Astrocyte (in vitro differentiated cells and primary cell): ENCODE data around the gene FOXD4L1. TPM values are rescaled to one million over a fixed set of nuclear protein-coding genes. Genes with fewer than 3 reads are reported as not detected.
"Not testable (repeated sequence)": the region's sequence is repeated elsewhere in the genome, so short reads cannot be mapped to it uniquely, and the experiment has no call there.

Experiments used
- DNase-seq: peaks from one replicate; pipeline ENCODE4 v3.0.0-alpha.2; 2010; ENCODE audit warnings: low read depth
- FAIRE-seq: peaks from 2 replicates; lab custom pipeline; 2011; peaks lifted over from hg19 to GRCh38; lab: Jason Lieb, UNC
- H2AFZ ChIP-seq: 2 replicates; pipeline ENCODE4 v1.6.0; 2012; ENCODE audit warnings: low read depth, low read length, inconsistent platforms
- H3K27ac ChIP-seq: 2 replicates; pipeline ENCODE4 v1.5.1; 2011; ENCODE audit warnings: low read depth, low read length, inconsistent platforms
- H3K27me3 ChIP-seq: 2 replicates; pipeline ENCODE4 v1.6.0; 2011; ENCODE audit warnings: low read length, inconsistent platforms; ENCODE audit not compliant: insufficient read depth
- H3K36me3 ChIP-seq: 2 replicates; pipeline ENCODE4 v1.5.1; 2011; ENCODE audit warnings: low read length, inconsistent platforms; ENCODE audit not compliant: insufficient read depth
- H3K4me1 ChIP-seq: 2 replicates; pipeline ENCODE4 v1.5.1; 2011; ENCODE audit warnings: low read length, inconsistent platforms; ENCODE audit not compliant: insufficient read depth
- H3K4me2 ChIP-seq: 2 replicates; pipeline ENCODE4 v1.6.0; 2012; ENCODE audit warnings: low read length, inconsistent platforms
- H3K4me3 ChIP-seq: 2 replicates; pipeline ENCODE4 v1.5.1; 2011; ENCODE audit warnings: low read depth, mild to moderate bottlenecking, low read length, inconsistent platforms; ENCODE audit not compliant: insufficient read depth
- H3K79me2 ChIP-seq: 2 replicates; pipeline ENCODE4 v1.6.0; 2012; ENCODE audit warnings: mild to moderate bottlenecking, low read length, inconsistent platforms; ENCODE audit not compliant: insufficient read depth
- H3K9ac ChIP-seq: 2 replicates; pipeline ENCODE4 v1.6.0; 2012; ENCODE audit warnings: mild to moderate bottlenecking, low read length, inconsistent platforms
- H3K9me3 ChIP-seq: 2 replicates; pipeline ENCODE4 v1.5.1; 2012; ENCODE audit warnings: low read depth, mild to moderate bottlenecking, low read length, inconsistent platforms; ENCODE audit not compliant: insufficient read depth
- H4K20me1 ChIP-seq: 2 replicates; pipeline ENCODE4 v1.6.0; 2012; ENCODE audit warnings: low read length, inconsistent platforms; ENCODE audit not compliant: insufficient read depth
- H3K27ac Mint-ChIP-seq: one replicate; pipeline ENCODE4 v1.8.0; 2021; ENCODE audit warnings: mild to moderate bottlenecking, mixed read lengths; ENCODE audit not compliant: unreplicated experiment
- H3K27me3 Mint-ChIP-seq: one replicate; pipeline ENCODE4 v1.8.0; 2021; ENCODE audit warnings: low read depth, mixed read lengths; ENCODE audit not compliant: unreplicated experiment
- H3K36me3 Mint-ChIP-seq: one replicate; pipeline ENCODE4 v1.8.0; 2021; ENCODE audit warnings: low read depth, mixed read lengths; ENCODE audit not compliant: unreplicated experiment
- H3K4me1 Mint-ChIP-seq: one replicate; pipeline ENCODE4 v1.8.0; 2021; ENCODE audit warnings: low read depth, mixed read lengths; ENCODE audit not compliant: unreplicated experiment
- H3K4me3 Mint-ChIP-seq: one replicate; pipeline ENCODE4 v1.8.0; 2021; ENCODE audit warnings: mild to moderate bottlenecking, moderate library complexity, mixed read lengths; ENCODE audit not compliant: unreplicated experiment
- H3K9me3 Mint-ChIP-seq: one replicate; pipeline ENCODE4 v1.8.0; 2021; ENCODE audit warnings: mild to moderate bottlenecking, mixed read lengths; ENCODE audit not compliant: unreplicated experiment
- EZH2 ChIP-seq: IDR thresholded peaks from 2 replicates; pipeline ENCODE4 v1.6.1; 2012; ENCODE audit warnings: mild to moderate bottlenecking, low read length, inconsistent platforms; ENCODE audit not compliant: insufficient read depth
- total RNA-seq: library from RNA; stranded (reverse); gene quantifications from 2 replicates; pipeline ENCODE4 v1.2.1, GENCODE V29; 2021

Gene FOXD4L1
- total RNA-seq, 1 donor from 2014 or later, result not detected

GRCh38 chr2:113540834-113541203, 42.4 kb downstream of the FOXD4L1 start:
- H3K4me2 ChIP-seq, H3K36me3 Mint-ChIP-seq, H3K9ac ChIP-seq, DNase-seq, FAIRE-seq, H3K36me3 ChIP-seq, H3K79me2 ChIP-seq, H3K27ac ChIP-seq, H2AFZ ChIP-seq, H3K4me3 ChIP-seq, H3K4me1 Mint-ChIP-seq, H3K4me1 ChIP-seq, H3K27ac Mint-ChIP-seq, H4K20me1 ChIP-seq, H3K9me3 Mint-ChIP-seq, H3K9me3 ChIP-seq, H3K27me3 ChIP-seq: not testable (repeated sequence)
- peak overlapping the region; percentile 75 for H3K4me3 Mint-ChIP-seq
- peaks cover 13% of the 10 kb centered on the region for H3K27me3 Mint-ChIP-seq

- not testable (repeated sequence) for H3K4me1 Mint-ChIP-seq, FAIRE-seq, H3K27me3 ChIP-seq, H3K27ac Mint-ChIP-seq, H3K9me3 ChIP-seq, H3K36me3 ChIP-seq, H4K20me1 ChIP-seq, H3K27ac ChIP-seq, H3K9ac ChIP-seq, H3K36me3 Mint-ChIP-seq, H3K4me1 ChIP-seq, H3K9me3 Mint-ChIP-seq, H3K79me2 ChIP-seq
- H3K4me2 ChIP-seq, result peak overlapping the region; percentile 84
- peak overlapping the region; percentile 75 for H3K4me3 Mint-ChIP-seq
- H2AFZ ChIP-seq, result peak overlapping the region; percentile 41
- DNase-seq, result peak; percentile 4
- H3K4me3 ChIP-seq, result peak overlapping the region; percentile 41
- peaks cover 13% of the 10 kb centered on the region for H3K27me3 Mint-ChIP-seq
These were observed 42.9 kb downstream of the FOXD4L1 start for GRCh38 chr2:113541204-113541975.

- FAIRE-seq, result not testable (repeated sequence)
- peak; percentile 56 for TF ChIP-seq EZH2
These were observed 43.6 kb downstream of the FOXD4L1 start for GRCh38 chr2:113541976-113542485.

GRCh38 chr2:113542529-113542928, 44.1 kb downstream of the FOXD4L1 start:
- H3K4me1 ChIP-seq, H3K4me1 Mint-ChIP-seq, H3K9me3 Mint-ChIP-seq, H4K20me1 ChIP-seq, H3K4me3 ChIP-seq, H3K36me3 ChIP-seq, H3K9me3 ChIP-seq, H2AFZ ChIP-seq, FAIRE-seq, DNase-seq, H3K27ac Mint-ChIP-seq, H3K27ac ChIP-seq, H3K4me2 ChIP-seq, H3K79me2 ChIP-seq, H3K36me3 Mint-ChIP-seq, H3K27me3 ChIP-seq, H3K9ac ChIP-seq: not testable (repeated sequence)
- H3K4me3 Mint-ChIP-seq, result peak overlapping the region; percentile 71
- peaks cover 13% of the 10 kb centered on the region for H3K27me3 Mint-ChIP-seq

More at GRCh38 chr2:113541976-113542485, 43.6 kb downstream of the FOXD4L1 start:
- H3K27ac ChIP-seq, DNase-seq, H2AFZ ChIP-seq, H3K4me1 ChIP-seq, H3K4me3 Mint-ChIP-seq, H3K27me3 ChIP-seq, H3K27ac Mint-ChIP-seq, H3K4me1 Mint-ChIP-seq, H3K4me3 ChIP-seq, H3K36me3 Mint-ChIP-seq, H3K9ac ChIP-seq, H3K36me3 ChIP-seq, H3K79me2 ChIP-seq, H3K9me3 Mint-ChIP-seq, H4K20me1 ChIP-seq, H3K9me3 ChIP-seq: not testable (repeated sequence)
- H3K4me2 ChIP-seq, result peak overlapping the region; percentile 84
- H3K27me3 Mint-ChIP-seq, result peaks cover 13% of the 10 kb centered on the region

Other genes starting within 250 kb of the FOXD4L1 start
- gene PAX8, start 219.7 kb upstream of the FOXD4L1 start, total RNA-seq, result 0.48 and 1.2 TPM in 2 replicates
- gene ZNG1B, start 61.0 kb upstream of the FOXD4L1 start, total RNA-seq, result 29.1 and 32.1 TPM in 2 replicates
- gene RABL2A, start 128.6 kb downstream of the FOXD4L1 start, total RNA-seq, result 13.0 and 14.1 TPM in 2 replicates